Lung (tissue), 12 donors: ENCODE measurements around the gene FAF2. TPM values are rescaled to one million over a fixed set of nuclear protein-coding genes. Genes with fewer than 3 reads are reported as not detected.

Source experiments
- ATAC-seq: fragments of 200-7000 bp; cut with Tn5 transposase; one replicate; pipeline ENCODE4 v1.9.1; 2020; ENCODE audit warnings: moderate number of reproducible peaks; ENCODE audit not compliant: insufficient read depth, low FRiP score
- DNase-seq, 3 donors: peaks; one replicate each; pipeline ENCODE4 v3.0.0-alpha.2; 2013 to 2017
- H3K27ac ChIP-seq, 2 donors: one replicate each; pipeline ENCODE4 v1.5.1; 2013; ENCODE audit warnings: mild to moderate bottlenecking in 2 of 2, moderate library complexity in 2 of 2, control low read depth in 1 of 2, inconsistent platforms in 1 of 2, low read depth in 1 of 2, low read length in 1 of 2
- H3K27me3 ChIP-seq, 3 donors: one replicate each; pipeline ENCODE4 v1.5.1; 2013; ENCODE audit warnings: low read length in 2 of 3; ENCODE audit not compliant: control insufficient read depth in 3 of 3, insufficient read depth in 3 of 3
- H3K36me3 ChIP-seq, 4 donors: one replicate each; pipeline ENCODE4 v1.5.1; 2013; ENCODE audit warnings: low read length in 4 of 4, mild to moderate bottlenecking in 1 of 4, moderate library complexity in 1 of 4; ENCODE audit not compliant: control insufficient read depth in 4 of 4, insufficient read depth in 4 of 4
- H3K4me1 ChIP-seq, 5 donors: one replicate each; pipeline ENCODE4 v1.5.1; 2013; ENCODE audit warnings: low read length in 5 of 5, mild to moderate bottlenecking in 2 of 5, moderate library complexity in 1 of 5; ENCODE audit not compliant: control insufficient read depth in 5 of 5, insufficient read depth in 5 of 5
- H3K4me3 ChIP-seq: one replicate; pipeline ENCODE4 v1.5.1; 2013; ENCODE audit warnings: mild to moderate bottlenecking, control low read depth, moderate library complexity
- H3K9ac ChIP-seq, 2 donors: one replicate each; pipeline ENCODE4 v1.5.1; 2013; ENCODE audit warnings: low read length in 2 of 2, control low read depth in 1 of 2; ENCODE audit not compliant: insufficient read depth in 1 of 2
- H3K9me3 ChIP-seq, 4 donors: one replicate each; pipeline ENCODE4 v1.5.1; 2013; ENCODE audit warnings: low read length in 3 of 4, mild to moderate bottlenecking in 1 of 4, moderate library complexity in 1 of 4; ENCODE audit not compliant: control insufficient read depth in 4 of 4, insufficient read depth in 3 of 4
- WGBS, 2 donors: extraction: QIAGEN DNeasy Blood & Tissue Kit; methylation state at CpG; one replicate each; pipeline ENCODE4 v1.1.7; 2013; 5-methylcytosine and 5-hydroxymethylcytosine counted together
- polyA plus RNA-seq, 2 donors: library from polyadenylated mRNA; stranded (reverse); fragments of 200-250 nt; gene quantifications; one replicate each; pipeline ENCODE4 v1.2.1, GENCODE V29; 2013
- total RNA-seq, 2 donors: library from RNA; depleted of rRNA in 1 of 2; stranded (reverse); fragments of >200 nt in 1 of 2; gene quantifications; one replicate each; pipeline ENCODE4 v1.2.1, GENCODE V29; 2014 to 2021
- TF ChIP-seq, protein P1 (sequence below): IDR thresholded peaks from 2 replicates; pipeline ENCODE4 v1.5.1; 2012; ENCODE audit warnings: mild to moderate bottlenecking; ENCODE audit errors: control extremely low read depth, extremely low read depth
- donor health status: control.
- donor health status: control.
- donor health status: Bipolar disorder and iron deficiency.
- donor health status: healthy.
- donor health status: DM: yes; HTN: yes; CAD: no.

The FAF2 gene
- total and polyA plus RNA-seq, 4 donors, result 12.5 to 40.1 (median 26.6) TPM

DNA sequence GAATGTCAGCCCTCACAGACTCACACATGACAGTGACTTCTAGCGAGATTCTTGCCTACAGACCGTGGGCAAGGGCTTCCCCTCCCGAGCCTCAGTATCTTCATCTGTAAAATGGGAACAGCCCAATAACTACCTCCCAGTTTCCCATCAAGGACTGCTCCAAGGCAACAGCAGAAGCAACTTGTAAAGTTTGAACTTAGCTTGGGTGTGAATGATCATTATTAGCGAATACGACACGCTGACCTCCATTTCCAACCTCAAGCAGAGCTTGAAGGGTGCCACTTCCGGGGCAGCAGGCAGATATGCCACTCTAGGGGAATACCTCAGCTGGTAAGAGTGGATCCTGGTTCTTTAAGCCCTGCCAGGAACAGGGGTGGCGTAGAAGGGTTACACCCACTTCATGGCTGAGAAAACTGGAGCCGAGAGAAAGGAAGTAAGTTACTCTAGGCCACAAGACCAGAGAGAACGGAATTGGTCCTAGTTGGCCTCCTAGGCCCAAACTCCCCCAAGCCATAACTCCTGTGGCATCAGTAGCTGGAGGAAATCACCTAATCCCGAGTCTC is 87.0 kb downstream of the FAF2 start:
- H3K4me3 ChIP-seq, result peak overlapping the region; percentile 68
- H3K4me1 ChIP-seq, result peaks cover 19 to 57% (median 23%) of the 10 kb centered on the region in 5 donors
- H3K9me3 ChIP-seq, result no peaks in the 10 kb centered on the region
- H3K36me3 ChIP-seq, result peaks cover 0 to 20% (median 0%) of the 10 kb centered on the region in 4 donors
- ATAC-seq, result no peak
- H3K27ac ChIP-seq, result peak overlapping the region; percentile 85 to 98
- DNase-seq, result peak in 2 of 3 donors; percentile 40 to 46
- peak overlapping the region in 1 of 2 donors; percentile 36 for H3K9ac ChIP-seq
- no peaks in the 10 kb centered on the region for H3K27me3 ChIP-seq
- WGBS, 2 donors, result 27 to 28% methylated on average over 11 of the region's 11 CpGs
- TF ChIP-seq, protein P1, sequence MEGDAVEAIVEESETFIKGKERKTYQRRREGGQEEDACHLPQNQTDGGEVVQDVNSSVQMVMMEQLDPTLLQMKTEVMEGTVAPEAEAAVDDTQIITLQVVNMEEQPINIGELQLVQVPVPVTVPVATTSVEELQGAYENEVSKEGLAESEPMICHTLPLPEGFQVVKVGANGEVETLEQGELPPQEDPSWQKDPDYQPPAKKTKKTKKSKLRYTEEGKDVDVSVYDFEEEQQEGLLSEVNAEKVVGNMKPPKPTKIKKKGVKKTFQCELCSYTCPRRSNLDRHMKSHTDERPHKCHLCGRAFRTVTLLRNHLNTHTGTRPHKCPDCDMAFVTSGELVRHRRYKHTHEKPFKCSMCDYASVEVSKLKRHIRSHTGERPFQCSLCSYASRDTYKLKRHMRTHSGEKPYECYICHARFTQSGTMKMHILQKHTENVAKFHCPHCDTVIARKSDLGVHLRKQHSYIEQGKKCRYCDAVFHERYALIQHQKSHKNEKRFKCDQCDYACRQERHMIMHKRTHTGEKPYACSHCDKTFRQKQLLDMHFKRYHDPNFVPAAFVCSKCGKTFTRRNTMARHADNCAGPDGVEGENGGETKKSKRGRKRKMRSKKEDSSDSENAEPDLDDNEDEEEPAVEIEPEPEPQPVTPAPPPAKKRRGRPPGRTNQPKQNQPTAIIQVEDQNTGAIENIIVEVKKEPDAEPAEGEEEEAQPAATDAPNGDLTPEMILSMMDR, result no peak

DNA sequence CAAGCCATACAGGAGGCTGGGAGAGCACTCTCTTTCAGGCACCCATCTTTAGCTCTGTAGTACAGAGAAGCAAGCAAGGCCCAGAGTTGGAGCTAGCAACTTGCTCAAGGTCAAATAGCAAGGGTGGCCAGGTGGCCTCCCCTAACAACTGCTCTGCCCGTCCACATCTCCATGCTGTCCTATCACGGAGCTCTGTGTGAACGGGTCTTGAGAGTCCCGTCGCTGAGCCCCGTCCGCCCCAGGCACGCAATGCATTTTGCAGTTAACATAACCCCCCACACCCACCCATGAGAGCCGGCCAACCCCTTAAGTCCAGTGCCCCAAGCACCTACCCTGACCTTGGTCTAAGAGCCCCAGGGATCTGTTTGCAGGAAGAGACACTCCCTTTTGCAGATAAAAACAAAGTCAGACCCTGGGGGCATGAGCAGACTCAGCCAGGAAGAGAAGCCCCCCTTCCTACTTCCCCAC is 87.5 kb downstream of the FAF2 start:
- peak overlapping the region; percentile 85 to 98 for H3K27ac ChIP-seq
- DNase-seq, result peak in 1 of 3 donors; percentile 24

GRCh38 chr5:176536132-176536901 is 88.1 kb downstream of the FAF2 start:
- 1% methylated on average over 37 to 43 of the region's 43 CpGs for WGBS, 2 donors
- peaks cover 20 to 52% (median 26%) of the 10 kb centered on the region in 5 donors for H3K4me1 ChIP-seq
- peak overlapping the region; percentile 63 to 76 for H3K9ac ChIP-seq
- peak overlapping the region; percentile 68 for H3K4me3 ChIP-seq
- ATAC-seq, result peak; percentile 35
- peak; percentile 88 to 93 (median 90) for DNase-seq
- H3K9me3 ChIP-seq, result no peaks in the 10 kb centered on the region
- H3K27ac ChIP-seq, result peak overlapping the region; percentile 87 to 98
- peaks cover 0 to 9% (median 0%) of the 10 kb centered on the region in 4 donors for H3K36me3 ChIP-seq
- no peaks in the 10 kb centered on the region for H3K27me3 ChIP-seq
- TF ChIP-seq, protein P1, result no peak

More for the DNA sequence above, 87.5 kb downstream of the FAF2 start:
- Histone ChIP-seq H3K27me3 (no peaks in the 10 kb centered on the region), H3K36me3 (peaks cover 0 to 15% (median 0%) of the 10 kb centered on the region in 4 donors), H3K9ac (peak overlapping the region; percentile 36 to 76), H3K4me3 (peak overlapping the region; percentile 68), H3K4me1 (peaks cover 19 to 57% (median 23%) of the 10 kb centered on the region in 5 donors), H3K9me3 (no peaks in the 10 kb centered on the region)
- no peak for ATAC-seq
- WGBS, 2 donors, result 2 to 3% methylated on average over 9 of the region's 9 CpGs
- TF ChIP-seq, protein P1, result no peak
